ENCODE measurements around the gene TET1.
"Not testable (repeated sequence)": the region's sequence is repeated elsewhere in the genome, so short reads cannot be mapped to it uniquely, and the experiment has no call there.

Gene TET1

DNA sequence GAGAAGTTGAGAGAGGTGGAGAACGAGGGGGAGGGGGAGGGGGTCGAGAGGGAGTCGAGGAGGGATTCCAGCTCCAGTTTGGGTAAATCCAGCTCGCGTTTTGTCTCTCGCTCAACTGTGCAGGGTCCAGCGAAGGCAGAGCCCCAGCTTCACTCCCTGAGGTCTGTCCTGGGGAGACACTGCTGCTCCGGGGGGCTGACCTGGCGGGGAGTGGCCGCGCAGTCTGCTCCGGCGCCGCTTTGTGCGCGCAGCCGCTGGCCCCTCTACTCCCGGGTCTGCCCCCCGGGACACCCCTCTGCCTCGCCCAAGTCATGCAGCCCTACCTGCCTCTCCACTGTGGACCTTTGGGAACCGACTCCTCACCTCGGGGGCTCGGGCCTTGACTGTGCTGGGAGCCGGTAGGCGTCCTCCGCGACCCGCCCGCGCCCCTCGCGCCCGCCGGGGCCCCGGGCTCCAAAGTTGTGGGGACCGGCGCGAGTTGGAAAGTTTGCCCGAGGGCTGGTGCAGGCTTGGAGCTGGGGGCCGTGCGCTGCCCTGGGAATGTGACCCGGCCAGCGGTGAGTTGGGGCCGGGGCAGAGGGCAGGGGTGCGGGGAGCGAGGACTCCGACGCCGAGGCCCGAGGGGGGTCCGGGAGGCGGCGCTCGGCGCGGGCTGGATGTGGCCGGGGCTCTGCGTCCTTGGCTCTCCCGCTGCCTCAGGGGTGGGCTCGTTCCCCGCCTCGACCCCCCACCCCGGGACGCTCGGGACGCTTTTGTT, at the start of gene TET1:
Gene TET1, plus strand, starts transcription at position 152 of the 757 bp plus-strand sequence. CDS start 12,002 bp downstream, outside the sequence.
- DNase-seq, result peak; percentile 11

GRCh38 chr10:68516216-68516615, 43.9 kb upstream of the TET1 start:
- not testable (repeated sequence) for DNase-seq

- no peak for DNase-seq
These were observed 43.4 kb upstream of the TET1 start for GRCh38 chr10:68516766-68517165.

DNA sequence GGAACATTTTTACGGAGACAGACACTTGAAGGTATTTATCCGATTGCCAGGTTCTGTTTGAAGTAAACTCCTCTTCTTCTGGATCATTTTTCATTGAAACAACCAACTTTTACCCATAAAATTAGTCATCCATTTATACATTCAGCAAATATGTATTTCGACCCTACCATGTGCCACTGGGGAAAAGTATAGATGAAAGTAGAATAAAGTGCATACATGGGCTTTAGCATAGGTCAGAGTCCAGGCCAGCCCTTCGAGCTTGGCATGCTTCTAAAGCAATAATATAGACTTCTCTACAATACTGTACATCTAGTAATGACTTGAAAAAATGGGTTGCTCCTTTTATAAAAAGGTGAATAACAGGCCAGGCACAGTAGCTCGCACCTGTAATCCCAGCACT, 42.9 kb upstream of the TET1 start:
- DNase-seq, result no peak

DNA sequence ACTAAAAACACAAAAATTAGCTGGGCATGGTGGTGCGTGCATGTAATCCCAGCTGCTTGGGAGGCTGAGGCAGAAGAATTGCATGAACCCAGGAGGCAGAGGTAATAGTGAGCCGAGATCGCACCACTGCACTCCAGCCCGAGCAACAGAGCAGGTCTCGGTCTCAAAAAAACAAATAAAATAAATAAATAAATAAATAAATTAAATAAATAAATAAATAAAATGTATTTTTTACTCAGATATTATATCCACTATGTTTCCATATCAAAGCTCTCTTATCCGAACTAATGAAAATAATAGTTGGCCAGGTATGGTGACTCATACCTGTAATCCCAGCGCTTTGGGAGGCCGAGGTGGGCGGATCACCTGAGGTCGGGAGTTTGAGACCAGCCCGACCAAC, 41.5 kb upstream of the TET1 start:
- not testable (repeated sequence) for DNase-seq

DNA sequence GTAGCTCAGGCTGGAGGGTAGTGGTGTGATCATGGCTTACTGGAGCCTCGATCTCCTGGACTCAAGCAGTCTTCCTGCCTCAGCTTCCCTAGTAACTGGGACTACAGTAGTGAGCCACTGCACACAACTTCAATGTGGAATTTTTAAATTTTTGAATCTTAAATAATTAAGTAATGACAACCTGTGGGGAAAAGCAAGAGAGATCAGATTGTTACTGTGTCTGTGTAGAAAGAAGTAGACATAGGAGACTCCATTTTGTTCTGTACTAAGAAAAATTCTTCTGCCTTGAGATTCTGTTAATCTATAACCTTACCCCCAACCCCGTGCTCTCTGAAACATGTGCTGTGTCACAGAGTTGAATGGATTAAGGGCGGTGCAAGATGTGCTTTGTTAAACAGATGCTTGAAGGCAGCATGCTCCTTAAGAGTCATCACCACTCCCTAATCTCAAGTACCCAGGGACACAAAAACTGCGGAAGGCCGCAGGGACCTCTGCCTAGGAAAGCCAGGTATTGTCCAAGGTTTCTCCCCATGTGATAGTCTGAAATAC, 34.6 kb upstream of the TET1 start:
- not testable (repeated sequence) for DNase-seq

DNA sequence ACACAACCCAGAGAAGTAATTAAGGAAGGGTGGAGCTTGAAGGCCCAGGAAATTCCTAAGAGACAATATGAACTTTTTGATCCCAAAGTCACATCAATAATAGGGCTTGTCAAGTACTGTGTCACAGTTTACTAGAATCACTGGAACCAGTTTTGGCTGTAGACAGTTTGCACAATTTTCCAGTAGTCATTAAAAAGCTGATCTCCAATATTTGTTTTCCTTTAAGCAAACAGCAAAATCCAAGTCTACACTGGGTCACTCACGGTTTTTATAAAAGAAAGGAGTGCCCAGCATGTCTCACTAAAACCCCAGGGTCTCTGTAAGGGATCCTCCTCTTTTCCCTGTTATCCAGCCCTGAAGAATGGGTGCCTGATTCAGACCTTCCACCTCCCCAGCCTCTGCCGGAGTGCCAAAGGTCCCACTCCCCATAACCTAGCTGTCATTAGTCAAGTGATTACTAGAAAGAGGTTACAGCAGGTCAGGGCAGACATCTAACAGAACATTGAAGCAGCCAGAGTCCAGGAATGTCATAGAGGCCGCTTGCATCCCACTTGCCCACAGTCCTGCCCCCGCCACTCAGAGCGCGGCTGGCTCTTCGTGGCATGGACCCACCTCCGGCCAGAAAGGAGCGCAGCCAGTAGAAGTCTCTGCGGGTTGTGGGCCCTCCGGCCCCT, 33.4 kb upstream of the TET1 start:
- no peak for DNase-seq

GRCh38 chr10:68536973-68537372, 23.2 kb upstream of the TET1 start:
- DNase-seq, result no peak

DNA sequence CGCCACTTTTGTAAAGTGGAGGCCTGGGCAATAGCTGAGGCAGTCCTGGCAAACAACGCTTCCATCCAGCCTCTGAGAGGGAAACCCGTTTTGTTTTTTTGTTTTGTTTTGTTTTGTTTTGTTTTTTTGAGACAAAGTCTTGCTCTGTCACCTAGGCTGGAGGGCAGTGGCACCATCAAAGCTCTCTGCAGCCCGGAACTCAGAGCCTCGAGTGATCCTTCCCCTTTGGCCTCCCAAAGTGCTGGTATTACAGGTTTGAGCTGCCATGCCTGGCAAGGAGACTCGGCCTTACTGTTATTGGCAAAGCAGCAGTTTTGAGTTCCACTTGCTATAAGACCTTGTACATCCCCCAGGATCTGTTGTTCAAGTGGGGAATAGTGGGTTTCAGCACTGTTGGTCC, 22.3 kb upstream of the TET1 start:
- no peak for DNase-seq

- DNase-seq, result no peak
These were observed 16.9 kb upstream of the TET1 start for GRCh38 chr10:68543004-68543918.

- DNase-seq, result peak; percentile 11
These were observed 9.3 kb upstream of the TET1 start for GRCh38 chr10:68550747-68551411.

DNA sequence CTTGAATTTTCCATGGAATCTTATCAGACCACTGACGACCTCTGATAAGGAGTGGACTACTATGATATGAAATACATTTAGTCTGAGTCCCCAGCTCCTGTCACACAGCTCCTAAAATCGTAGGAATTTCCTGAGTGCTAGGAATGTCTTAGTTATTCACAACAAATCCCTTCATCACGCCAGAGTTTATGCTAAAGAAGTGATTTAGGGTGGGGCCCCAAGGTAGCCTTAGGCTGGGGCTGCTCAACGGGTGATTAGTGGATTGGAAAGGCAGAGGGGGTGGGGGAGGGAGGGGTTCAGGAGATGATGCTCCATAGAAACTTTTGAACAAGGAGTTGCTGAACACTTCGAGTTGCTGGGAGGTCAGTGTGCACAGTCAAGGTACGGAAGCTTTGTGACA, 7.0 kb upstream of the TET1 start:
- DNase-seq, result no peak

- DNase-seq, result no peak
These were observed 6.5 kb upstream of the TET1 start for GRCh38 chr10:68553599-68553998.

- DNase-seq, result no peak
These were observed 1.7 kb upstream of the TET1 start for GRCh38 chr10:68558478-68558877.

DNA sequence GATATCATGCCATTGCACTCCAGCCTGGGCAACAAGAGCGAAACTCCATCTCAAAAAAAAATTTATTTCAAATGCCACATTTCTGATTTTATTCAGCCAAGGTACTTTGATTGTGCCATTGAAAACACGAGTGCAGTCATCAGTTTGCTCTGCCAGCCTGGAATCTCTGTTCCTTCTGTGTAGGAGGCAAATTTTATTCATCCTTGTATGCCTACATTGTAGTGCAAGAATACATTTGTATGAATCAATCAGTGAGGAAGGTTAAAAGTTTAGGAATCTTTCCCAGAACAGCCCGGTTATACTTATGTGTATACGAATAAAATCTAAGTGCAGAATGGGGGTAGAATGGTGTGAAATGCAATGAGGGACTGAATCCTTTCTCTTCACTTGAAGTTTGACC, 886 bp upstream of the TET1 start:
- no peak for DNase-seq

DNA sequence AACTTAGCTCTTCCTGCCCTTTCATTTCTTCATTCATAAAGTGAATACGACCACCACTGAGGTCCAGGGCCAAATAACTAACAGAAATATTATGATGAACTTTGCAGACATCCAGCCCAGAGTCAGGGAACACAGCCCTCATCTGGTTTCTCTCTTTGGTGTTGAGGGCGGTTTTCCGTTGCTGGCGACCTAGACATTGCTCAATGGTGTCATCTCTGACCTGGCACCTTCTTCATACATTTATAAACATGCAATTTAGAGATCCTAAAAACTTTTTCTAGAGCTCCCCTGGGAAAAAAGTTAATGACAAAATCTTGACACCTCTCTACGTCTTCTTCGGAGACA, 324 bp upstream of the TET1 start:
- peak; percentile 8 for DNase-seq

- peak; percentile 12 for DNase-seq
These were observed 1.1 kb downstream of the TET1 start for GRCh38 chr10:68560943-68561864.

DNA sequence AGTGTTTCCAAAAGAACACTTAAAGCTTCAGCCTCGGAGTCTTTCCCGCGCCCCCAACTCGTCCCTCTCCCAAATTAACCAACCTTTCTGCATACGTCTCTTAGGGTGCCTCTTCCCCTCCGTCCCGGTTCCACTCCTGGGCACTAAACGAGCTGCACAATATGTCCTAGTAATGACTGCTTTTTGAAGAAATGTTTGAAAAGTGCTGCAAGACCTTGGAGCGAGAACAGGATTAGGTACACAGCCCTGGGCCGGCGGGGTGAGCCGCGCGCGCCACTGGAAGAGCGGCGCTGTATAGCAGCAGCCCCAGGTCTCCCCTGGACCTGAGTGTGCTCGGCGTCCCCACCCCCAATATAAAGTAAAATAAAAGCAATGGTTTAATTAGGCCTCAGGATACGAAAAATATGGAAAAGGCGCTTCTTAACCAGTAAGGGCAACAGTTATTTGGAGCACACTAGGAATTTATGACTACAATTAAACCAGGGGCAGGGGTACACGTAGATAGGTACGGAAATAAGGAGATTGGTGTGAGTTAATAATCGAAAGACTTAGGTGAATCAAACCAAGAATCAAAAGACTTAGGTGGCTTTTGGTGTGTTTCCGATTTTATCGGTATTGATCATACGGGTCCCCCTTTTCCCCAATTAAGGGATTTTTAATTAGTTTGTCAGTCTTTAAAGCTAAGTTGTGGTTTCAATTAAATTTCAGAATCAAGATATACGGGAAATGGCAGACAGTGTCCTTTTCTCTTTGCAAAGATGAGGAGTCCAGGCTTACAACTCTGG, 1.9 kb downstream of the TET1 start:
- DNase-seq, result peak; percentile 49

DNA sequence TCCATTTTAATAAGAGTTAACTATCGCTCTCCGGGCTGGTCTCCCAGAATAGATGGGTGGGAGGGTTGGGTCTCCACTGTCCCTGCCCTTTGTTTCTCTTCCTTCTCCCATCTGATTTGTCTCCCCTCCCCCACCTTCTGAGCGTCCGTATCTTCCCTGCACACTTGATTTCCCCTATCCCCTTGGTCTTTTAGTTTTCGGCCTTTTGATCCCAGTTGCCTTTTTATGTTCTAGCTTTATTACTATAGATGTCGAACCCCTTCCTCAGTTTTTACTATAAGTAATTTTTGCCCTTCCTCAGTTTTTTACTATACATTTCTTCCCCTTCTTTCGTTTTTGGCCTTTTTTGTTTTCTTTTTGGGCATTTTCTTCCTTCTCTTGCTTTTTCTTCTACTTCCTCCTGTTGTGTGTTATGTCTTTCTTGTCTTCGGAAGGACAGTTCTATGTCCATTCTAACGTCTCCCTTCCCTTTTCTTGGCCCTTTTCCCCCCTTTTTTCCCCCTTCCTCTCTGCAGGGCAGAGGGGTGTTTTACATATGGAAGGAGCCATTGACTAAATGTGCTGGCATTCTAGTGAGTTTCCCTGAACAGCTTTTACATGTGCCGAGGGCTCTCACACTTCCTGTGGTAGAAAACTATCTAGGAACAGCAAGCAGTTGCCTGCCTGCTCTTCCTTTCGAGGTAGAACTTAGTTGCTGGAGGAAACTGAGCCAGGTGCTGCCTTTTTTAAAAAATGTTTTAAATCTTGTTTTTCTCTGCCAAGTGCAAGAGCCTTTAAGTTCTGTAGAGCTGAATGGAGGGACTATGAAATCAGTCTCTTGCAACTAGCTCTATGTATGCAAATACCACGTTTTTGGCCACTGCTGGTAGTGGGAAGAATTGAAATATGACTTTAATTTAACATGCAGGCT, 2.8 kb downstream of the TET1 start:
- DNase-seq, result peak; percentile 30

- DNase-seq, result no peak
These were observed 4.6 kb downstream of the TET1 start for GRCh38 chr10:68564712-68565111.

Data from DMS79 treated with DMSO at 0.1 percent for 48 hours (cell line).